Sigmoid colon (tissue), 4 donors: ENCODE data around the gene ALDH18A1.
"Not testable (repeated sequence)": the region's sequence is repeated elsewhere in the genome, so short reads cannot be mapped to it uniquely, and the experiment has no call there.

Experiments
- POLR2AphosphoS5 ChIP-seq, 4 donors: sonication (generic); formaldehyde crosslinking; IDR thresholded peaks; one replicate each; pipeline ENCODE4 v1.6.1; 2017; ENCODE audit warnings: antibody characterized with exemption in 4 of 4
- TF ChIP-seq, protein P1 (sequence below), 4 experiments: fragments of 450-650 bp in 3 of 4; fragments of 200-600 bp in 1 of 4; IDR thresholded peaks; one replicate each; pipeline ENCODE4 v1.5.1; 2016 to 2019; ENCODE audit warnings: antibody characterized with exemption in 4 of 4, mild to moderate bottlenecking in 3 of 4, moderate library complexity in 2 of 4

DNA sequence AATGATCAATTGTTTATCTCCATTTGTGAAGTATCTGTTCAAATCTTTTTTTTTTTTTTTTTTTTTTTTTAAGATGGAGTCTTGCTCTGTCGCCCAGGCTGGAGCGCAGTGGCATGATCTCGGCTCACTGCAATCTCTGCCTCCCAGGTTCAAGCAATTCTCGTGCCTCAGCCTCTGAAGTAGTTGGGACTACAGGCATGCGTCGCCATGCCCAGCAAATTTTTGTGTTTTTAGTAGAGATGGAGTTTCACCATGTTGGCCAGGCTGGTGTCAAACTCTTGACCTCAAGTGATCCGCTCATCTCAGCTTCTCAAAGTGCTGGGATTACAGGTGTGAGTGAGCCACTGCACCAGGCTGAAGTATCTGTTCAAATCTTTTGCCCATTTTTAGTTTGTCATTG, 16.1 kb upstream of the ALDH18A1 start:
- TF ChIP-seq POLR2AphosphoS5 (IDR thresholded peaks at IDR 0.05), result not testable (repeated sequence)
- TF ChIP-seq, protein P1, sequence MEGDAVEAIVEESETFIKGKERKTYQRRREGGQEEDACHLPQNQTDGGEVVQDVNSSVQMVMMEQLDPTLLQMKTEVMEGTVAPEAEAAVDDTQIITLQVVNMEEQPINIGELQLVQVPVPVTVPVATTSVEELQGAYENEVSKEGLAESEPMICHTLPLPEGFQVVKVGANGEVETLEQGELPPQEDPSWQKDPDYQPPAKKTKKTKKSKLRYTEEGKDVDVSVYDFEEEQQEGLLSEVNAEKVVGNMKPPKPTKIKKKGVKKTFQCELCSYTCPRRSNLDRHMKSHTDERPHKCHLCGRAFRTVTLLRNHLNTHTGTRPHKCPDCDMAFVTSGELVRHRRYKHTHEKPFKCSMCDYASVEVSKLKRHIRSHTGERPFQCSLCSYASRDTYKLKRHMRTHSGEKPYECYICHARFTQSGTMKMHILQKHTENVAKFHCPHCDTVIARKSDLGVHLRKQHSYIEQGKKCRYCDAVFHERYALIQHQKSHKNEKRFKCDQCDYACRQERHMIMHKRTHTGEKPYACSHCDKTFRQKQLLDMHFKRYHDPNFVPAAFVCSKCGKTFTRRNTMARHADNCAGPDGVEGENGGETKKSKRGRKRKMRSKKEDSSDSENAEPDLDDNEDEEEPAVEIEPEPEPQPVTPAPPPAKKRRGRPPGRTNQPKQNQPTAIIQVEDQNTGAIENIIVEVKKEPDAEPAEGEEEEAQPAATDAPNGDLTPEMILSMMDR (IDR thresholded peaks at IDR 0.05), result not testable (repeated sequence)
